Body of pancreas (tissue), 4 donors: ENCODE data around the gene KANSL1L. TPM values are rescaled to one million over a fixed set of nuclear protein-coding genes. Genes with fewer than 3 reads are reported as not detected.

Experiments
- ATAC-seq: fragments of 150-250 bp; one replicate; pipeline ENCODE4 v1.9.1; 2016
- DNase-seq, 4 donors: peaks; one replicate each; pipeline ENCODE4 v3.0.0-alpha.2; 2019
- H3K27ac ChIP-seq, 4 donors: fragments of 200-600 bp; sonication (generic); 1 replicate in 3 of 4; 2 replicates in 1 of 4; pipeline versions ENCODE4 v1.5.1 to v1.6.1; 2016 to 2019; ENCODE audit warnings: mild to moderate bottlenecking in 1 of 4, mixed read lengths in 1 of 4, moderate library complexity in 1 of 4
- H3K27me3 ChIP-seq, 2 donors: fragments of 200-600 bp; sonication (generic); one replicate each; pipeline ENCODE4 v1.6.0; 2016; ENCODE audit warnings: mild to moderate bottlenecking in 1 of 2
- H3K36me3 ChIP-seq, 2 donors: fragments of 200-600 bp; sonication (generic); replicated peaks in 1 of 2; 2 replicates each; pipeline ENCODE4 v1.5.1; 2016; ENCODE audit warnings: low read depth in 2 of 2; ENCODE audit not compliant: insufficient read depth in 1 of 2
- H3K4me1 ChIP-seq: fragments of 200-600 bp; sonication (generic); one replicate; pipeline ENCODE4 v1.6.0; 2016
- H3K4me3 ChIP-seq, 2 donors: fragments of 200-600 bp; sonication (generic); 1 replicate in 1 of 2; 2 replicates in 1 of 2; pipeline ENCODE4 v1.5.1; 2016 to 2019
- H3K9me3 ChIP-seq, 3 donors: fragments of 200-600 bp; sonication (generic); 1 replicate in 2 of 3; 2 replicates in 1 of 3; pipeline ENCODE4 v1.5.1; 2016
- CTCF ChIP-seq, 7 experiments: fragments of 450-650 bp in 4 of 7; fragments of 200-600 bp in 3 of 7; sonication (generic) in 3 of 7; IDR thresholded peaks; one replicate each; pipeline ENCODE4 v1.5.1; 2016 to 2019; ENCODE audit warnings: antibody characterized with exemption in 7 of 7
- POLR2A ChIP-seq, 3 donors: fragments of 450-650 bp; IDR thresholded peaks; one replicate each; pipeline ENCODE4 v1.6.1; 2016; ENCODE audit warnings: antibody characterized with exemption in 3 of 3, mild to moderate bottlenecking in 2 of 3
- WGBS, 2 donors: methylation state at CpG; one replicate each; pipeline ENCODE4 v1.1.5; 2017; 5-methylcytosine and 5-hydroxymethylcytosine counted together
- intact Hi-C: fragments of 100-400 bp; cut with DNase I; formaldehyde crosslinking; loops from one replicate; pipeline ENCODE4 v1.15.1; 2023
- total RNA-seq, 2 donors: library from RNA; depleted of rRNA; stranded (reverse); fragments of >200 nt; gene quantifications; one replicate each; pipeline ENCODE4 v1.1.0, GENCODE V29; 2016

KANSL1L gene
- total RNA-seq, 2 donors from 2014 or later, result 26.5 to 94.9 TPM

- no peak for TF ChIP-seq CTCF (IDR thresholded peaks at IDR 0.05)
- TF ChIP-seq POLR2A (IDR thresholded peaks at IDR 0.05), result no peak
- no peaks in the 10 kb centered on the region for H3K9me3 ChIP-seq
- H3K4me1 ChIP-seq, result no peaks in the 10 kb centered on the region
- no peaks in the 10 kb centered on the region for H3K27me3 ChIP-seq
- peaks cover 0 to 4% of the 10 kb centered on the region in 2 donors for H3K36me3 ChIP-seq
- WGBS, 2 donors, result 75 to 86% methylated on average over 2 of the region's 2 CpGs
- DNase-seq (no peak), ATAC-seq (no peak)
- H3K4me3 ChIP-seq, result no peak overlapping the region
- H3K27ac ChIP-seq, result no peak overlapping the region
- intact Hi-C loops, result no loop called here
Measured at GRCh38 chr2:210028178-210028577, 143.0 kb downstream of the KANSL1L start.

DNA sequence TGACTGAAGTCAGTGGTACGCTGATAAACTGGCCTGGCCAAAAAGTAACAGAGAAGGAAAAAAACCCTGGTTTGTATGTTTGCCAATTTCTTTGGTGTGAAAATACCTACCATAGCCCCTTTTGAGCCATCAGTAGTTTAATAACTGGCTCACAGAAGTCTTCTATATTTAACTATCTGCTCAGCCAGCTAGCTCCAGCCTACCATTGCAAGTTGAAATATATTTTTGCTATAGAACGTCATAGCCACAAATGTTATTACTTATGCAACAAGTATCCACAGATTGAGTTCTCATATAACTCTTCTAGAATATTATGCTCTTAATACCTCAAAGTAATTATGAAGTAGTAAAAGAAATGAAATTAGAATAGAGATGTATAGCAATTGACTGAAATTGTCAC, 143.6 kb downstream of the KANSL1L start:
- intact Hi-C loops, result no loop called here
- no peak overlapping the region for H3K27ac ChIP-seq
- TF ChIP-seq POLR2A (IDR thresholded peaks at IDR 0.05) (no peak), CTCF (IDR thresholded peaks at IDR 0.05) (no peak)
- no peak for DNase-seq
- H3K9me3 ChIP-seq, result no peaks in the 10 kb centered on the region
- H3K4me1 ChIP-seq, result no peaks in the 10 kb centered on the region
- WGBS, 2 donors, result 95% methylated on average over 2 of the region's 2 CpGs
- no peaks in the 10 kb centered on the region for H3K27me3 ChIP-seq
- peaks cover 0 to 8% of the 10 kb centered on the region in 2 donors for H3K36me3 ChIP-seq
- no peak for ATAC-seq
- H3K4me3 ChIP-seq, result no peak overlapping the region

- DNase-seq, result no peak
- no peak for ATAC-seq
- Histone ChIP-seq H3K27ac (no peak overlapping the region), H3K9me3 (no peaks in the 10 kb centered on the region), H3K36me3 (peaks cover 0 to 19% of the 10 kb centered on the region in 2 donors), H3K4me3 (no peak overlapping the region), H3K27me3 (no peaks in the 10 kb centered on the region), H3K4me1 (no peaks in the 10 kb centered on the region)
- TF ChIP-seq POLR2A (IDR thresholded peaks at IDR 0.05) (no peak), CTCF (IDR thresholded peaks at IDR 0.05) (no peak)
- WGBS, 2 donors, result 82 to 90% methylated on average over 3 of the region's 3 CpGs
- intact Hi-C loops, result no loop called here
Measured at GRCh38 chr2:210022824-210023223, 148.4 kb downstream of the KANSL1L start.

DNA sequence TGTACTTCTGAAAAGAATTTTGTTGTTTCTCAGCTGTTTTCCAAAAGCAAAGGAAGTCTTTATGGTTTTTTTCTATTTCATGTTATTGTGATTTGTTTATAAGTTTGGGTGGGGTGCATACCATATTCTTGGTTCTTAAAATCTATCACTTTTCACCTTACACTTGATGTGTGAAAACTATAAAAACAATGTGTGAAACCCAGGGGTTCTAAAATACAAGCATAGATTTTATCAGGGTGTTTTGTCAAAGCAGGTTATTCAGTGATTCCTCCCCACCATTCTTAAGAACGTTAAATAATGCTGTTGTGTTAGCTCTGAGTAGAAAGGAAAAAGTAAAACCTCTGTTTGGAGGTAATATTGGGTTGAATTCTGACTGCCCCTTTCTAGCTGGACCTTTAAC, 151.1 kb downstream of the KANSL1L start:
- Histone ChIP-seq H3K36me3 (peaks cover 0 to 27% of the 10 kb centered on the region in 2 donors), H3K4me1 (no peaks in the 10 kb centered on the region), H3K9me3 (no peaks in the 10 kb centered on the region), H3K4me3 (no peak overlapping the region), H3K27ac (no peak overlapping the region), H3K27me3 (no peaks in the 10 kb centered on the region)
- TF ChIP-seq CTCF (IDR thresholded peaks at IDR 0.05) (no peak), POLR2A (IDR thresholded peaks at IDR 0.05) (no peak)
- ATAC-seq (no peak), DNase-seq (no peak)
- WGBS, 2 donors, result 72 to 77% methylated on average over 1 of the region's 1 CpG
- intact Hi-C loops, result no loop called here

GRCh38 chr2:210009896-210010295, 161.3 kb downstream of the KANSL1L start:
- no peak for DNase-seq
- 57 to 62% methylated on average over 3 of the region's 3 CpGs for whole genome bisulfite sequencing, 2 donors
- Histone ChIP-seq H3K9me3 (no peaks in the 10 kb centered on the region), H3K27me3 (no peaks in the 10 kb centered on the region), H3K27ac (no peak overlapping the region), H3K36me3 (no peaks in the 10 kb centered on the region), H3K4me1 (peaks cover 20% of the 10 kb centered on the region), H3K4me3 (no peak overlapping the region)
- intact Hi-C loops, result no loop called here
- no peak for ATAC-seq
- TF ChIP-seq CTCF (IDR thresholded peaks at IDR 0.05), result no peak
